H1 (cell line): Measurements from ENCODE around the gene QRICH1. TPM values are rescaled to one million over a fixed set of nuclear protein-coding genes. Genes with fewer than 3 reads are reported as not detected.

Experiments
- CTCF ChIA-PET: fragments of 300-600 bp; sonication (Branson Sonifier 250); formaldehyde crosslinking; loops from one replicate; lab custom pipeline; 2021; ENCODE audit not compliant: partially characterized antibody; lab: Charles Lee
- POLR2A ChIA-PET: fragments of 300-600 bp; sonication (Branson Sonifier 250); formaldehyde crosslinking; loops from one replicate; lab custom pipeline; 2021; ENCODE audit warnings: inconsistent platforms; ENCODE audit not compliant: partially characterized antibody; lab: Charles Lee
- DNase-seq, 2 experiments: peaks; one replicate each; pipeline versions ENCODE4 v3.0.0 to v3.0.0-alpha.2; 2010 to 2022; ENCODE audit warnings: low spot score in 2 of 2, low read depth in 1 of 2, mixed read lengths in 1 of 2
- FAIRE-seq: peaks from 2 replicates; lab custom pipeline; 2011; peaks lifted over from hg19 to GRCh38; lab: Jason Lieb, UNC
- H2AFZ ChIP-seq: 2 replicates; pipeline ENCODE4 v1.8.1; 2012; ENCODE audit warnings: low read length, inconsistent platforms
- H2AK5ac ChIP-seq: 2 replicates; pipeline ENCODE4 v1.6.1; 2013; ENCODE audit warnings: low read depth, low read length
- H2BK120ac ChIP-seq: replicated peaks from 2 replicates; pipeline ENCODE3; 2013; ENCODE audit warnings: low read depth, low read length, inconsistent platforms
- H2BK12ac ChIP-seq: 2 replicates; pipeline ENCODE4 v1.6.1; 2013; ENCODE audit warnings: low read depth, low read length
- H2BK15ac ChIP-seq: 2 replicates; pipeline ENCODE4 v1.6.1; 2013; ENCODE audit warnings: low read length
- H2BK20ac ChIP-seq: 2 replicates; pipeline ENCODE4 v1.6.1; 2013; ENCODE audit warnings: low read length
- H2BK5ac ChIP-seq: 2 replicates; pipeline ENCODE4 v1.6.1; 2013; ENCODE audit warnings: low read depth, low read length
- H3K14ac ChIP-seq: 2 replicates; pipeline ENCODE4 v1.6.1; 2013; ENCODE audit warnings: inconsistent platforms; ENCODE audit not compliant: insufficient read length
- H3K18ac ChIP-seq: 2 replicates; pipeline ENCODE4 v1.6.1; 2013; ENCODE audit warnings: low read length; ENCODE audit errors: extremely low read depth
- H3K23ac ChIP-seq: 2 replicates; pipeline ENCODE4 v1.6.1; 2013; ENCODE audit warnings: inconsistent platforms; ENCODE audit not compliant: insufficient read length
- H3K23me2 ChIP-seq: 2 replicates; pipeline ENCODE4 v1.6.1; 2013; ENCODE audit warnings: low read depth, low read length
- H3K27ac ChIP-seq: 2 replicates; pipeline ENCODE4 v1.6.1; 2011; ENCODE audit warnings: low read depth, low read length, inconsistent platforms
- H3K27me3 ChIP-seq, 4 experiments: replicated peaks in 1 of 4; 1 replicate in 1 of 4; 2 replicates in 3 of 4; pipeline versions ENCODE4 v1.6.1 to v1.8.1; 2011 to 2013; ENCODE audit warnings: low read length in 3 of 4, mild to moderate bottlenecking in 3 of 4, inconsistent platforms in 2 of 4, mixed read lengths in 2 of 4, moderate library complexity in 1 of 4; ENCODE audit not compliant: control insufficient read depth in 3 of 4, insufficient read depth in 3 of 4; ENCODE audit errors: extremely low read depth in 1 of 4
- H3K36me3 ChIP-seq, 4 experiments: 2 replicates each; pipeline versions ENCODE4 v1.6.1 to v1.8.1; 2011 to 2013; ENCODE audit warnings: mild to moderate bottlenecking in 4 of 4, low read length in 3 of 4, moderate library complexity in 2 of 4, control low read depth in 1 of 4, inconsistent platforms in 1 of 4; ENCODE audit not compliant: insufficient read depth in 4 of 4, control insufficient read depth in 2 of 4
- H3K4ac ChIP-seq: replicated peaks from 2 replicates; pipeline ENCODE3; 2013; ENCODE audit warnings: low read length, low read depth, mixed read lengths, inconsistent platforms; ENCODE audit not compliant: insufficient read length
- H3K4me1 ChIP-seq, 4 experiments: replicated peaks in 1 of 4; 1 replicate in 1 of 4; 2 replicates in 3 of 4; pipeline versions ENCODE4 v1.6.1 to v1.8.1; 2011 to 2013; ENCODE audit warnings: low read length in 3 of 4, inconsistent platforms in 2 of 4, mixed read lengths in 1 of 4; ENCODE audit not compliant: insufficient read depth in 4 of 4, control insufficient read depth in 3 of 4
- H3K4me2 ChIP-seq, 2 experiments: 2 replicates each; pipeline versions ENCODE4 v1.6.1 to v1.8.1; 2011 to 2013; ENCODE audit warnings: low read depth in 2 of 2, low read length in 2 of 2, control low read depth in 1 of 2, inconsistent platforms in 1 of 2, mild to moderate bottlenecking in 1 of 2; ENCODE audit not compliant: insufficient read depth in 1 of 2
- H3K4me3 ChIP-seq, 4 experiments: fragments of 200-600, 300-600 bp in 1 of 4; sonication (generic), shearing (Covaris generic), sonication (Bioruptor Twin) in 1 of 4; 2 replicates each; pipeline versions ENCODE4 v1.5.1 to v1.8.1; 2011 to 2016; ENCODE audit warnings: low read length in 4 of 4, low read depth in 3 of 4, control low read depth in 2 of 4, inconsistent platforms in 2 of 4, mild to moderate bottlenecking in 2 of 4, mixed read lengths in 1 of 4, moderate library complexity in 1 of 4; ENCODE audit not compliant: insufficient read depth in 2 of 4; ENCODE audit errors: extremely low read depth in 1 of 4
- H3K56ac ChIP-seq: replicated peaks from 2 replicates; pipeline ENCODE3; 2013; ENCODE audit warnings: low read depth, mild to moderate bottlenecking, mixed read lengths, low read length, inconsistent platforms; ENCODE audit not compliant: insufficient read length
- H3K79me1 ChIP-seq: 2 replicates; pipeline ENCODE4 v1.6.1; 2013; ENCODE audit warnings: low read depth, low read length, control low read depth
- H3K79me2 ChIP-seq, 2 experiments: 2 replicates each; pipeline versions ENCODE4 v1.6.1 to v1.8.1; 2012 to 2013; ENCODE audit warnings: low read length in 2 of 2, mild to moderate bottlenecking in 2 of 2, inconsistent platforms in 1 of 2; ENCODE audit not compliant: insufficient read depth in 2 of 2, control insufficient read depth in 1 of 2
- H3K9ac ChIP-seq, 4 experiments: replicated peaks in 1 of 4; 1 replicate in 1 of 4; 2 replicates in 3 of 4; pipeline versions ENCODE4 v1.6.1 to v1.8.1; 2011 to 2013; ENCODE audit warnings: low read depth in 3 of 4, low read length in 3 of 4, control low read depth in 2 of 4, mild to moderate bottlenecking in 2 of 4, moderate library complexity in 2 of 4, inconsistent platforms in 1 of 4; ENCODE audit errors: extremely low read depth in 1 of 4
- H3K9me3 ChIP-seq, 2 experiments: 2 replicates each; pipeline versions ENCODE4 v1.6.1 to v1.8.1; 2012 to 2013; ENCODE audit warnings: mild to moderate bottlenecking in 2 of 2, moderate library complexity in 2 of 2, control low read depth in 1 of 2, inconsistent platforms in 1 of 2, low read depth in 1 of 2, low read length in 1 of 2, mixed read lengths in 1 of 2; ENCODE audit not compliant: insufficient read depth in 2 of 2
- H4K20me1 ChIP-seq, 2 experiments: replicated peaks in 1 of 2; 2 replicates each; pipeline versions ENCODE3 to v1.8.1; 2011 to 2013; ENCODE audit warnings: inconsistent platforms in 2 of 2, low read length in 2 of 2, mild to moderate bottlenecking in 1 of 2; ENCODE audit not compliant: insufficient read depth in 2 of 2, control insufficient read depth in 1 of 2
- H4K5ac ChIP-seq: 2 replicates; pipeline ENCODE4 v1.6.1; 2013; ENCODE audit warnings: low read length, low read depth, mixed read lengths, inconsistent platforms; ENCODE audit not compliant: insufficient read length
- H4K8ac ChIP-seq: 2 replicates; pipeline ENCODE4 v1.8.0; 2013; ENCODE audit warnings: mild to moderate bottlenecking, moderate library complexity, low read length, inconsistent platforms; ENCODE audit not compliant: insufficient read depth; ENCODE audit errors: extremely low read depth
- H4K91ac ChIP-seq: replicated peaks from 2 replicates; pipeline ENCODE3; 2013; ENCODE audit warnings: low read length, mixed read lengths, inconsistent platforms; ENCODE audit not compliant: insufficient read length
- ATF2 ChIP-seq: IDR thresholded peaks from 2 replicates; pipeline ENCODE4 v1.6.1; 2012; ENCODE audit warnings: low read length, inconsistent platforms
- BCL11A ChIP-seq, 2 experiments: IDR thresholded peaks; one replicate each; pipeline ENCODE4 v1.6.1; 2011; ENCODE audit warnings: low read depth in 2 of 2, low read length in 2 of 2, mild to moderate bottlenecking in 2 of 2
- E2F6 ChIP-seq: IDR thresholded peaks from 2 replicates; pipeline ENCODE4 v1.6.1; 2012; ENCODE audit warnings: inconsistent platforms
- KDM1A ChIP-seq: fragments of 200-600, 300-600 bp; sonication (generic); IDR thresholded peaks from 2 replicates; pipeline ENCODE4 v1.7.1; 2016; ENCODE audit warnings: mild to moderate bottlenecking, low read length, borderline replicate concordance
- KDM5A ChIP-seq: fragments of 200-600 bp; IDR thresholded peaks from 2 replicates; pipeline ENCODE4 v1.7.1; 2012; ENCODE audit warnings: mild to moderate bottlenecking, low read length, inconsistent platforms, mixed read lengths
- PHF8 ChIP-seq: fragments of 200-600 bp; sonication (generic); conservative IDR thresholded peaks from 2 replicates; pipeline ENCODE4 v1.7.1; 2012; ENCODE audit warnings: low read depth, mild to moderate bottlenecking, inconsistent platforms, low read length, moderate library complexity
- RNF2 ChIP-seq: fragments of 200-900, 300-1000 bp; sonication (generic); IDR thresholded peaks from 2 replicates; pipeline ENCODE4 v1.7.1; 2016; ENCODE audit warnings: borderline replicate concordance, low read depth, mild to moderate bottlenecking, antibody characterized with exemption, low read length; ENCODE audit not compliant: poor library complexity, severe bottlenecking; ENCODE audit errors: missing control alignments
- TEAD4 ChIP-seq: IDR thresholded peaks from 2 replicates; pipeline ENCODE4 v1.6.1; 2012; ENCODE audit warnings: low read depth, low read length, inconsistent platforms, mixed read lengths
- WGBS, 2 experiments: shearing (Covaris generic) in 1 of 2; methylation state at CpG; one replicate each; pipeline versions ENCODE4 v1.1.6 to v1.1.7; 2013 to 2015; ENCODE audit warnings: low lambda C conversion rate in 2 of 2, mixed read lengths in 2 of 2, inconsistent platforms in 1 of 2, low coverage in 1 of 2, missing lambda C conversion rate in 1 of 2; ENCODE audit not compliant: insufficient replicate concordance in 2 of 2, insufficient coverage in 1 of 2, insufficient read length in 1 of 2; ENCODE audit errors: extremely low coverage in 1 of 2, missing lambda C conversion rate in 1 of 2; 5-methylcytosine and 5-hydroxymethylcytosine counted together
- polyA plus RNA-seq, 7 experiments: library from polyadenylated mRNA; depleted of rRNA in 3 of 7; stranded (reverse) in 5 of 7; unstranded in 2 of 7; fragments of >200 nt in 5 of 7; fragments of 200-250 nt in 2 of 7; gene quantifications; 1 replicate in 5 of 7; 2 replicates in 1 of 7; 4 replicates in 1 of 7; pipeline versions ENCODE4 v1.2.1 to v1.2.3, GENCODE V29; 2011 to 2013; ENCODE audit warnings: missing spikeins in 2 of 7, mixed read lengths in 2 of 7
- total RNA-seq: library from RNA; stranded (reverse); fragmentation: NEBNext Ultra II Directional; extraction: Animal tissue kit (Norgen Biotek cat#: 25700); gene quantifications from 2 replicates; pipeline ENCODE4 v1.2.1, GENCODE V29; 2021
- TF ChIP-seq, protein P1 (sequence below): IDR thresholded peaks from 2 replicates; pipeline ENCODE4 v1.6.1; 2011; ENCODE audit warnings: low read length, improper control_type of control experiment

QRICH1 gene
- total and polyA plus RNA-seq, 2 of the 8 experiments (the other 6 are each of a cell fraction or from before 2014, with no cell fraction given), result 128 to 142 TPM

- no peak overlapping the region for H3K4me2 ChIP-seq
- POLR2A ChIA-PET, result interaction anchor here (15.7 to 27.9 kb wide), 3 partner anchors 2 to 93 kb away, joined by 141 to 508 read pairs (median 508); partner anchors contain the start of genes DALRD3, NDUFAF3, QARS1 and QRICH1
- H3K9me3 ChIP-seq, result no peaks in the 10 kb centered on the region
- no peaks in the 10 kb centered on the region for H3K23me2 ChIP-seq
- DNase-seq (no peak), FAIRE-seq (no peak)
- 92% methylated on average over 6 of the region's 6 CpGs; no CpG with 5 or more reads in 1 of the 2 experiments for WGBS, 2 experiments
- no peaks in the 10 kb centered on the region for H3K79me1 ChIP-seq
- H3K18ac ChIP-seq, result no peak overlapping the region
- H3K56ac ChIP-seq, result no peak overlapping the region
- no peak overlapping the region for H3K14ac ChIP-seq
- H3K27me3 ChIP-seq, result no peaks in the 10 kb centered on the region; a peak in 1 of 7 replicates
- peaks cover 23 to 71% (median 62%) of the 10 kb centered on the region in 4 experiments for H3K36me3 ChIP-seq
- H4K91ac ChIP-seq, result no peak overlapping the region
- CTCF ChIA-PET, result interaction anchor here (1.0 to 3.2 kb wide), 4 partner anchors 9 to 46 kb away, joined by 3 to 16 read pairs (median 6); partner anchors contain the start of genes LAMB2, QRICH1 and USP19
- H3K9ac ChIP-seq, result no peak overlapping the region
- H2AK5ac ChIP-seq, result no peak overlapping the region
- no peak overlapping the region for H3K27ac ChIP-seq
- no peak overlapping the region for H3K4me3 ChIP-seq
- H2BK20ac ChIP-seq, result no peak overlapping the region
- H2AFZ ChIP-seq, result no peak overlapping the region
- H4K8ac ChIP-seq, result no peak overlapping the region
- H2BK15ac ChIP-seq, result no peak overlapping the region
- H4K5ac ChIP-seq, result no peak overlapping the region
- no peak overlapping the region for H2BK5ac ChIP-seq
- no peaks in the 10 kb centered on the region for H3K79me2 ChIP-seq
- H2BK120ac ChIP-seq, result no peak overlapping the region
- H4K20me1 ChIP-seq, result peaks cover 0 to 16% of the 10 kb centered on the region in 2 experiments
- H3K4ac ChIP-seq, result no peak overlapping the region
- H3K4me1 ChIP-seq, result no peaks in the 10 kb centered on the region
- no peak overlapping the region for H2BK12ac ChIP-seq
- no peak overlapping the region for H3K23ac ChIP-seq
- TF ChIP-seq, protein P1, sequence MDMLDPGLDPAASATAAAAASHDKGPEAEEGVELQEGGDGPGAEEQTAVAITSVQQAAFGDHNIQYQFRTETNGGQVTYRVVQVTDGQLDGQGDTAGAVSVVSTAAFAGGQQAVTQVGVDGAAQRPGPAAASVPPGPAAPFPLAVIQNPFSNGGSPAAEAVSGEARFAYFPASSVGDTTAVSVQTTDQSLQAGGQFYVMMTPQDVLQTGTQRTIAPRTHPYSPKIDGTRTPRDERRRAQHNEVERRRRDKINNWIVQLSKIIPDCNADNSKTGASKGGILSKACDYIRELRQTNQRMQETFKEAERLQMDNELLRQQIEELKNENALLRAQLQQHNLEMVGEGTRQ, result no peak
- TF ChIP-seq KDM5A (no peak), PHF8 (no peak), TEAD4 (no peak), BCL11A (IDR thresholded peaks at IDR 0.05; ENCODE audit: low read depth in 2 of 2, low read length in 2 of 2) (no peak), ATF2 (no peak), KDM1A (no peak), RNF2 (no peak), E2F6 (no peak)
Measured at GRCh38 chr3:49111347-49111746, 17.5 kb upstream of the QRICH1 start.
